Right lung (tissue), 5 donors: Measurements from ENCODE around the gene ITFG2. TPM values are rescaled to one million over a fixed set of nuclear protein-coding genes. Genes with fewer than 3 reads are reported as not detected.
A peak's percentile ranks its signal among the peaks of the same experiment; 100 is the strongest.

Experiments used
- DNase-seq, 2 donors: peaks; one replicate each; pipeline ENCODE4 v3.0.0-alpha.2; 2013
- polyA plus RNA-seq, 5 donors: library from polyadenylated mRNA; unstranded; fragments of 120-200 nt; gene quantifications; one replicate each; pipeline versions ENCODE4 v1.2.1 to v1.2.3, GENCODE V29; 2013; ENCODE audit warnings: inconsistent platforms in 1 of 5, low replicate concordance in 1 of 5; ENCODE audit not compliant: insufficient read length in 5 of 5, insufficient read depth in 1 of 5

ITFG2 gene
- polyA plus RNA-seq, 5 donors = 62.0 to 78.9 (median 71.5) TPM

DNA sequence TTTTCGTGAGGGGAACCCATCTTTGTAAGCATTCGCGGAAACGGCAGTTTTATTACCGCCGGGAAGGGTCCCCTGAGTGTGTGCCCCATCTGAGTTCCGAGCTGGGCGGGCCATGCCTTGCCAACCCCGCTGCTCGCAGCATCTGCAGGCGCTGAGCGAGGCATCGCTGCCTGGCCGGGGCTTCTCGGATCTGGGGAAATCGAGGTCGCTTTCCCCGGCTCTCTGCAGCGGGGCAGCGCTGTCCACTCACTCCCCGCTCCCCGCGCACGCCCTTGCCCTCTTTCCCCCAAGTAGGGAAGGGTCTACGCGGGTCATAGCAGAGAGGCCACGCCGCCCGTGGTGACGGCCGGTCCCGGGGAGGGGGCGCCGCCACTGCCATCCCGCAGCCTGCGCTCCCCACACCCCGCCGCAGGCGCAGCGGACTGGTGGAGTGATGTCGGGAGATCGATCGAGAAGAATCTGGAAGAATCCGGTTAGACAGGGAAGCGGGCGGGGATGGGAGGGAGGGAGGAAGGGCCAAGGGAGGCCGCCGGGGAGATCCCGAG lies 18.2 kb upstream of the ITFG2 start:
- DNase-seq = no peak

DNA sequence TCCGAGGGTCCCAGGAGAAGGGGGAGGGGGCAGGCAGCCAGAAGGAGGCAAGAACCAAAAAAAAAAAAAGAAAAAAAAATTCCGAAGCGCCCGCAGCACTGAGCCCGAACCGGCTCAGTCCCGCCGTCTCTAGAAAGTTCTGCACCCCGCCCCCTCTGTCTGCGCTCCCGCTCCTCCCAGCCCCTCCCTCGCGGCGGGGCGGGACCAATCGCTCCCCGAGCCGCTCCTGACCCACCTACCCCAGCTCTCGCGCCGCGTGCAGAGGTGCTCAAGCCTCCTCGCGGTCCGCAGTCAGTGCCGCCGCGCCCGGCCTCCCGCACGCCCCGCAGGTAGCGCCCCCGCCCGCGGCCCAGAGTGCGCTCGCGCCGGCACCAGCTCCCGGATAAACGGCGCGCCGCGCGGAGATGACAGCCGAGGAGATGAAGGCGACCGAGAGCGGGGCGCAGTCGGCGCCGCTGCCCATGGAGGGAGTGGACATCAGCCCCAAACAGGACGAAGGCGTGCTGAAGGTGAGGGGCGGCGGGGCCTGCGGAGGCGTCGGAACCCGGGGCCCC lies 17.7 kb upstream of the ITFG2 start, which contains the start of gene FKBP4:
TSS of gene FKBP4 (plus strand) at position 235 of the 554 bp plus-strand sequence. CDS start at position 405, 170 bp downstream.
- peak; percentile 85 to 86 for DNase-seq

DNA sequence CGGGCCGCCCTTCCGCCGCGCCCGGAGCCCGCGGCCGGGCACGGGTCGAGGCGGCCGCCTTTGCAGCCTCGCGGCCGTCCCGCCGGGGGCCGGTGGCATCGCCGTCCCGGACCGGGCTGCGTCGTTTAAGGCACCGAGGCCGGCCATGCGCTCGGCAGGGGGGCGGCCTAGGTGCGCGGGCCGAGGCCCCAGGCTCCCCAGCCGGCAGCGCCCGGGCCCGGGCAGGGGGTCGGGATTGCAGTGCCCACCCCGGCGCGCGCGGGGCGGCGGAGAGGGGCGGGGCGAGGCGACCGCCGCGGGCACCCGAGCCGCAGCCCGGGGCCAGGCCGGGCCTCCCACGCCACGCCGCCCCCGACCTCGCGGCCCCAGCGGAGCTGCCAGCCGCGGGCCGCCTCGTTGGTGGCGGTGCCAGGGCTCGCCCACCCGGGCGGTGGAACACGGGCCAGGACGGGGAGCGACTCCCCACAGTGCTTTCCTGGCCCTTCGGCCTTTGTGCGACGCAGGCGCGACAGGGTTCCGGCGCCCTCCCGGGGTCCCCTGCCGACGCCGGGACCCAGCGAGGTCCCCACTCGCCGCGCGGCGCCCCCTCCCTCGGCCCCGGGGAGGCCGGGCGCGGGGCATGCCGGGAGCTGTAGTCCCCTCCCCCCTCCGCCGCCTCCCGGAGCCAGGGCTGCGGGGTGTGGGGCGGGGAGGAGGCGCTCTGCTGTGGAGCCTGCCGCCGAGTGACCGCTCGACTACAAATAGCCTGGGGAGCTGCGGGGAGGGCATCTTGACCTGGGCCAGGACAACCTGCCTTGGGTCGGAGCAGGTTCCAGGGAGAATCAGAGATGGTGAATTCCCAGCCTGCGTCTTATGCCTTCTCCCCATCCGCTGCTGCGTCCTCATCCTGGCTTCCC lies 16.9 kb upstream of the ITFG2 start:
- DNase-seq = peak; percentile 69 to 74

DNA sequence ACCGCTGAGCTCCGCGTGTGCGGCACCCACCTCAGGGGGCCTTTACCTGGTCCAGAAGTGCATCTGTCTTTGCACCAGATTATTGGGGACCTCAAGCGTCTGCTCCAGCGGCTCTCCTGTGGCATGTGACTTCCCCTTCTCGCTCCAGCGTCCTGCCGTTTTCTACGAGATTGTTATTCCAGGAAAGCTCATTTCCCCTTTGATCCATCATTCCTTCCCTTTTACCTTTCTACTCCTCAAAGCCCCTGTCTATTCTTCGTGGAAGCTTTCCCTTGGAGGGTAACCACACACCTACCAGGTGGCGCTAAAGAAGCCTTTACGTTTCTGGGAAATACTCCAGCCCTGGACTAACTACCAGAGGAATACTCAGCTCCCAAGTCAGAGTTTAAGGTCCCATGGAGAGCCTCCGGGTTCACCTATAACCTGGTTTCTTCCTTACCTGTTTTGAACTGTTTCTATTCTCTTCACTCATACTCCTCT lies 16.2 kb upstream of the ITFG2 start:
- DNase-seq = no peak

DNA sequence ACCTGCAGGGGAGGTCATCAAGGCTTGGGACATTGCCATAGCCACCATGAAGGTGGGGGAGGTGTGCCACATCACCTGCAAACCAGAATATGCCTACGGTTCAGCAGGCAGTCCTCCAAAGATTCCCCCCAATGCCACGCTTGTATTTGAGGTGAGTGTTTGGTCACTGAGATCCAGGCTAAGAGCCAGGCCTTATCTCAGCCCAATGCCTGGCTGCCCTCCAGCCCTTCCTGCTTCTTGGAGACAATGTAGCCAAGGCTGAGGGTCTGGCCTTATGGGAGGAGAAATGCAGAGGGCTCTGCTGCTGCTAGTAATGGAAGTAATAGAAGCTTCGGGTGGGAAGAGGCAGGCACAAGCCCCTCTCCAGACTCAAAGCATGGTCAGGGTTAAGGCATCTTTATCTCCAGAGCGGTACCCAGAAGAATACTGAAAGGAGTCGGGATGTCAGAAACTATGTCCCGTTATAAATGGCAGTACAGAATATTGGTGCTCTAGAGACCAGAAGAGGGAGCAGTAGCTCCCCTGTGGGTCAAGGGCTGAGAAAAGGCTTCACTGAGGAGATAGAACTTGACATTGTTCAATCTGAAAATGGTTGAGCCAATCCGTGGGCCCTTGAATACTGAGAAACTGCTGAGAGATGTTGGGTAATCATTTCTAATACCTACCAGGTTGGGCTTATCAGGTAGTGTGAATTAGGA lies 14.6 kb upstream of the ITFG2 start:
- DNase-seq = no peak

DNA sequence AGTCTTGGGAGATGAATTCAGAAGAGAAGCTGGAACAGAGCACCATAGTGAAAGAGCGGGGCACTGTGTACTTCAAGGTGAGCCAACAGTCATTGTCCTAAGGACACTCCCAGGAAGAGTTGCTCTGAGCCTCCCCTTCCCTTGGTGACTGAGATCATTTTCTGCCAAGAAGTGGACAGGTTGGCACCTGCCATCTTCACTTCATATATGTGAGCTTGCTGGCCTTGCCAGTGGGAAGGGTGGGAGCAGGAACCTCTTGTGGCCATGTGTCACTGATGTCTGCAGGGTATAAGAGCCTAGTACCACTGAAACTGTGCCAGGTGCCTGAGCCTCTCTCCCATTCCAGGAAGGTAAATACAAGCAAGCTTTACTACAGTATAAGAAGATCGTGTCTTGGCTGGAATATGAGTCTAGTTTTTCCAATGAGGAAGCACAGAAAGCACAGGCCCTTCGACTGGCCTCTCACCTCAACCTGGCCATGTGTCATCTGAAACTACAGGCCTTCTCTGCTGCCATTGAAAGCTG lies 12.4 kb upstream of the ITFG2 start:
- DNase-seq = no peak

DNA sequence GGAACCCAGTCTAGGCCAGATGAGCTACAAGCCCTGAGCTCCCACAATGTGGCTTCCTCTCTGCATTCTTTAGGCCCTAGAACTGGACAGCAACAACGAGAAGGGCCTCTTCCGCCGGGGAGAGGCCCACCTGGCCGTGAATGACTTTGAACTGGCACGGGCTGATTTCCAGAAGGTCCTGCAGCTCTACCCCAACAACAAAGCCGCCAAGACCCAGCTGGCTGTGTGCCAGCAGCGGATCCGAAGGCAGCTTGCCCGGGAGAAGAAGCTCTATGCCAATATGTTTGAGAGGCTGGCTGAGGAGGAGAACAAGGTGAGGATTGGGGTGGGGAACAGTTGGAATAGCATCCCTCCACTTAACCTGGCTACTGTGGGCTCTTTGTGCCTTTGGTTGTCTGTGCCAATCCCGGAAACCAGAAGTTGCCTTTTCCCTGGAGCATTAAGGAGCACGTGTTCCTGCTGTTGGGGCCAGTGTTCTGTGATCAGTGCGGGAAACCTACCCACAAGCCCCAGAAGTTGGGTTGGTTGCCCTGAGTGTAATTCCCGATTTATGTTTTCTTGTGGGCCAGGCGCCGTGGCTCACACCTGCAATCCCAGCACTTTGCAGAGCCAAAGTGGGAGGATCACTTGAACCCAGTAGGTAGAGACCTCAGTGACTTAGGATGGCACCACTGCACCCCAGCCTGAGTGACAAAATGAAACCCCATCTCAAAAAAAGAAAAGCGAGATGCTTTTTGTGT lies 11.3 kb upstream of the ITFG2 start:
- DNase-seq = no peak

DNA sequence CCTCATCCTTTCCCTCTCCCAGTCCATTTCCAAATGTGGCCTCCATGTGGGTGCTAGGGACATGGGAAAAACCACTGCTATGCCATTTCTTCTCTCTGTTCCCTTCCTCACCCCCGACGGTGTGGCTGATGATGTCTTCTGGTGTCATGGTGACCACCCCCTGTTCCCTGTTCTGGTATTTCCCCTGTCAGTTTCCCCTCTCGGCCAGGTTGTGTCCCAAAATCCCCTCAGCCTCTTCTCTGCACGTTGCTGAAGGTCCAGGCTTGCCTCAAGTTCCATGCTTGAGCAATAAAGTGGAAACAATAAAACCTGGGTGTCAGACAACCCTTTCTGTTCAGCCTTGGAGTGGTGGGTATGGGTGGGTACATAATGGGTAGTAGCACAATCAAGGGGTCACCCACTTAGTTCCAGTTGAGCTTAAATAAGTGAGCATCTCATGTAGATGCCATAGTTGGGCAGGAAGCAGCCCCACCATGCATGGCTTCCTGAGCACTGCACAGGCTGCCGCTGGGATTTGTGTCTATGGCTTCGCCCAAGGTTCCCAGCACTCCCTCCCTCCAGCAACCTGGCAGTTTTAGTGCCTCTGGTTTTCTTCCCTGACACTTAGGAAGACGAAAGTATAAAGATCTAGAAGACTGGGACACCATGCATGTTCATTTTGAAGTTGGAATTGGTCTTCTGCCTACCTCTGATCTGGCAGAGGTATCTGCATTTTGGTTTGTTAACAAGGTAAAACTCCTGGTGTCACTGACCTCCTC lies 8.7 kb upstream of the ITFG2 start:
- DNase-seq = no peak

DNA sequence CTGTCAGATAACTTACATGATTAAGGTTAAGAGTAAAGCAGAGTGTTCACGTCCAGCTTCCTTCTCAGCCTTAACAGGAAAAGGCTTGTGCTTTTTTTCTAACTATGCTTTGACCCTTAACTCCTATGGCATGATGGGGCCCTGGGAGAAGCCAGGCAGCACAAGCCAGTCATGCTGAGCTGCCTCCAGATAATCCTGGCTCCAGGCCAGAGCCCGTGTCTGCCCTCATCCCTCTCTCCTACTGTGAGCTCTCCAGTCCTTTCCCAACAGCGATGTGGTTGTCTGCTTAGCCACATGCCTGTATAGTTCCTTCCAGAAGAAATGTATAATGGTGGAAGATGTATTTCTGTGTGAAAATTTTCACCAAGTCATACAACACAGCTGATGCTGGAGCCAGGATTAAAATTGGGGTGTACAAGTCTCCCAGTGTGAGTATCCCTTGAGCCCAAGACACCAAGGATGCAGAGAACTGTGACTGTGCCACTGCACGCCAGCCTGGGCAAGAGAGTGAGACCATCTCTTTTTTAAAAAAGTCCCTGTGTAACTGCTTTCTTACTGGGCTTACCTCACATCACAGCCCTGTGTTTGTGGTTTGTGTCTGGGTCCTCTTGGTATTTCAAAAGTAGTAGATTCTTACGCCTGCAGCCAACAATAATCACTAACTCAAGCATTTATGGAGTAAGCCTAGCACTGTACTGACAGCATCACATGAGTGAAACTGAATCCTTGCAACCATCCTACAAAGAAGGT lies 7.9 kb upstream of the ITFG2 start:
- DNase-seq = no peak

DNA sequence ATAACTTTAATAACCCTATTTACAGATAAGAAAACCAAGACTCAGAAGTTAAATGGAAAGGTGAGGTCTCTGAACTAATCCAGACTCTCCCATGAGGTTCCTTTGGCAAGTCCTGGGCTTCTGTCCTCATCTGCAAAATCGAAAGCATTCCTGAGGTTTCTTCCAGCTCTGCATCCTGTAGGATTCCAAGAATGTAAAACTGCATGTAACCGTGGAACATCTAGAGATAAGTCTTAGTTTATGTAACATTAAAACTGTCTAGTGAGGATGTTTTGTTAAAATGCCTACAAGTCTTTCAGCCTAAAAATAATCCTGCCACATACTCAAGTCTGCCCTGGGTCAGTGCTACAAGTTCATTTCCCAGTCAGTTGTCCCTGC lies 7.3 kb upstream of the ITFG2 start:
- DNase-seq = no peak

DNA sequence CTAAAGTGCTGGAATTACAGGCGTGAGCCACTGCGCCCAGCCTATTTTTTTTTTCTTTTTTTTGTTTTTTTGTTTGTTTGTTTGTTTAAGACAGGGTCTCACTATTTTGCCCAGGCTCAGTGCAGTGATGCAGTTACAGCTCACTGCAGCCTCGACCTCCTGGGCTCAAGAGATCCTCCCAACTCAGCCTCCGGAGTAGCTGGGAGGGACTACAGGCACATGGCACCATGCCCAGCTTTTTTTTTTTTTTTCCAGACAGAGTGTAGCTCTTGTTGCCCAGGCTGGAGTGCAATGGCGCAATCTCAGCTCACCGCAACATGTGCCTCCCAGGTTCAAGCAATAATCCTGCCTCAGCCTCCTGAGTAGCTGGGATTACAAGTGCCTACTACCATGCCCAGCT lies 5.8 kb upstream of the ITFG2 start:
- no peak for DNase-seq

DNA sequence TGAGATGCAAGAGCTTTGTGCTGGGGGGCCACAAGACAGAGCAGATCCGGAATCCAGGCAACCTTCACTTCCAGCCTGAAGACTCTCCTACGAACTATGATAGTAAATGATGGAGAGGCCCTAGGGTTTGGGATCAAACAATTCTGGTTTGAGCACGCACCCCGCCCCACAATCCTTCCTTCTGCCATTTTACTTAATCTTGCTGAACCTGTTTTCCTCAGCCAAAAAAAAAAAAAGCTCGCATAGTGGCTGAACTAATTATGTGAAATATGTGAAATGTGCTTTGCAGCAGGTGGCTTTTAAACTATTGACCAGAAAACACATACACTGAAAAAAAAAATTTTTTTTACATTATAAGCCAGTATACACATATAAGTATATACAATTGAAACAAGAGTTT lies 667 bp upstream of the ITFG2 start:
- DNase-seq = no peak

DNA sequence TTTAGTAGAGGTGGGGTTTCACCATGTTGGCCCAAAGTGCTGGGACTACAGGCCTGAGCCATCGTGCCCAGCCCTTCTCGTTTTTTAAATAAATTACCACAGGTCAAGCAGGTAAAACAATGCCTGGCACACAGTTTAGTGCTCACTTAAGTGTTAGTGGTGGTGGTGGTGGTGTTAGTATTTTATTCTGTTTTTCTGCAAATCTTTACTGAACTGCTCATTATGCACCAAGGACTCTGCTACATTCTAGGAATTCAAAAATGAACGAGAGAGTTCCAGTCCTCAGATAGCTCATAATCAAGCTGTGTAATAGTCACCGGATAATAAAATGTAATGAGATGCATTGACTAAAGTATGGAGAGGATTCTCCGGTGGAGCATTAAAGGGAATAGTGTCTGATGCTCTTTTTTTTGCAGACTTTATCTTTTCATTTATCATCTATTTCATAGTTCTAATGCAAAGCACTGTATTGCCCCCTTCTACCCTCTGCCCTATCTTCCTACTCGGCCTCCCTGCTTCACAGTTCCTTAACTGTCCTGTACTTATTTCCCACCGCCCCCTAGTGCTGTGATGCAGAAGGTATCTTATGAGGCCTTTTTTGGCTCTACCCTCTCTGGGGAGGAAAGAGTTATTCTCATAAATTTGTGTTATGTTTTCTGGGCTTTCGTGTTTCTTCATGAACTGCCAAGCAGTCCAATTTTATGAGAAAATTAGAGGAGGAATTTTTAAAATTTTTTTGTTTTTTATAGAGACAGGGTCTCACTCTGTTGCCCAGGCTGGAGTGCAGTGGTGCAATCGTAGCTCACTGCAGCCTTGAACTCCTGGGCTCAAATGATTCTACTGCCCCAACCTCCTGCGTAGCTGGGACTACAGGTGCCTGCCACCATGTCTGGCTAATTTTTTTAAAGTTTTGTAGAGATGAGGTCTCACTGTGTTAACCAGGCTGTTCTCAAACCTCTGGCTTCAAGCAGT lies 1.0 kb downstream of the ITFG2 start:
- peak in 1 of 2 donors; percentile 34 for DNase-seq

DNA sequence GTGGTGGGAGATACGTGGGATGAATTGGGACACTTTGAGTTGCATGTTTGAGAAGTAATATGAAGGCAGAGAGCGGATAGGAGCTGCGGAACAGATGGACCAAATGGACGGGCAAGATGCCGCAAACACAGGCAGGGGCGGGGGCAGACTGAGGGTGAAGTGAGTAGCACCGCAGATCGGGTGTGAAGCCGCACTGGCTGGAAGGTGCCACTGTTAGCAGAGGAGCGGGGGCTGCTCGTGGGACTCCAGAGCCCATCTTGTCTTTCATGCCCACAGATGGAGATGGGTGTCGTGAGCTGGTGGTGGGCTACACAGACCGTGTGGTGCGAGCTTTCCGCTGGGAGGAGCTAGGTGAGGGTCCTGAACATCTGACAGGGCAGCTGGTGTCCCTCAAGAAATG lies 7.3 kb downstream of the ITFG2 start:
- no peak for DNase-seq

DNA sequence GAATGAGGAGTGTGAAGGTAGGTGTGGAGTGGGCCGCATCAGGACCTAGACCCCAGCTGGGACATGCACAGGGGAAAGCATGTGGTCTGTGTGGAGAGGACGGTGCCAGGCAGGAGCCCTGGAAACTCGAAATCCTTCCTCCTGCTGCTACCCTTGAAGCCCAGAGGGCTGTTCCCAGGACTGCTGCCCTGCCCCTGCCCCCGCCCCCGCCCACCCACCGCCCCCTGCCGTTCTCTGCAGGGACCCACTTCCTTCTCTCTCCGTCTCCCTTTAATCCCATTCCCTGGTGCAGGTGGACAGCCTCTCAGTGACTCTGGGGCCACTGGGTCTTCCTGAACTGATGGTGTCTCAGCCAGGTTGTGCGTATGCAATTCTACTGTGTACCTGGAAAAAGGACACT lies 8.0 kb downstream of the ITFG2 start:
- DNase-seq = no peak

DNA sequence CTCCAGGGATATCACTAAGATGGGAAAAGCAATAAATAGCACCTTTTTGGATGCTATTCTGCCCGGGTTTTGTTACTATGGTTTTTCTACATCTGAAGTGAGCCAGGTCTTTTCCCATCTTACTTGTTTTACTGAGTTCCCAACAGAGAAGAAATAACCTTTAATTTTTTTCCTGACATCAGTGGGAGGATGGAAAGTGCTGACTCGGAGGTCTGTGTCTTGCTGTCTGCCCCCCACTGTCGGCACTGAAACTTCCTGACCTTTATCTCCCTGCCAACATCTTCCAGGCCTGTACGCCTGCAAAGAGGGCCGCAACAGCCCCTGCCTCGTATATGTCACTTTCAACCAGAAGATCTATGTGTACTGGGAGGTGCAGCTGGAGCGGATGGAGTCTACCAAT lies 11.0 kb downstream of the ITFG2 start:
- DNase-seq = no peak

DNA sequence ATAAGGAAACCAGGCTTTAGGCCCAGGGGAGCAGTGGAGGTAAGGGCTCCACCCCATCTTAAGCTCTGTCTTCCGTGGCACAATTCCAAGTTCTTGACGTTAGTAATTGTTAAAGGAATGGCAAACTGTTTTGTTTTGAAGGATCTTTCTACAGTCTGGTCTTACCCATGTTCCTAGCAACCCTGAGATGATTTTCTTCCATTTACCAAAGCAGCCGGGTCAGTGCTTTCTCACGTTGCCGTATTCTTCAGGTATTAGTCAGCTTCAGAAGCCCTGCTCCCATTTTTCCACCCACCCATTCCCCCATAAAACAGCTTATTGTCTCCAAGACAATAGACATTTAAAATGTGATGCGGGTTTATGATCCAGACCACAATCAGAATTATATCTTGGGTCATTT lies 12.1 kb downstream of the ITFG2 start:
- no peak for DNase-seq

DNA sequence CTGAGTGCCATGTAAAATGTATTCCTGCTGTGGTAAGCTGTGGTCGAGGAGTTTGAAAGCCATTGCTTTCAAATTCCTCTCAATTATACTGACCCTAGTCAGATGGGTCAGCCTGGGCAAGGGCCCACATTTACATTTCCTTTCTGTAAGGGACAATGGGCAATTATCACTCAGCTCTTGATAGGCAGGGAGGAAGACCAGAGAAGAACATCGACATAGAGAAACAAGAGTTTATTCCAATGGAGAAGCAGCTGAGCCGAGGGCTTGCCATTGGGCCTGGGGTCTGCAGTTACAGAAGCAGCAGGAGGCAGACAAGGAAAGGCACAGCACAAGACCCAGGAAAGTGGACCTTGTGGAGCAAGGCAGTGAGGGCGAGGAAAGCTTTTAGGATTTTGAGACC lies 12.7 kb downstream of the ITFG2 start:
- no peak for DNase-seq

DNA sequence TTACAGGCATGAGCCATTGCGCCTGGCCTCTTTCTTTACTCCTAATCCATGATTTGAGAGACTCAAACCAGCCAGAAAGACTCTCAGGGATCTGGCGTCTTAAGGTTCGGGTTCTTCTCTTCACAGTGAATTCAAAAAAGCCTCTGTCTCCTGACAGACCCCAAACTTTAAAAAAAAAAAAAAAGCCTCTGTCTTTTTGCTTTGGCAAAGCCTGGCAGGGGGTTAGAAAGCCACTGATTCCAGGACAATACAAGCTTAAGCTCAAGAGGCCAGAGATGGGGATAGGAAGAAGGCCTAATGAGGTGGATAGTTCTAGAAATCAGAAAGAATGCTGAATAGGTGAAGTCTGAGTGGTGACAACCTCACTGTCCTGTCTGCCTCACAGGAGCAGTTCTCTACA lies 13.6 kb downstream of the ITFG2 start:
- no peak for DNase-seq
